Spleen (tissue), 7 donors: ENCODE data around the gene LRRTM4.

Experiments used
- POLR2A ChIP-seq, 3 donors: fragments of 450-650 bp; IDR thresholded peaks; one replicate each; pipeline ENCODE4 v1.5.1; 2017; ENCODE audit warnings: antibody characterized with exemption in 3 of 3, mild to moderate bottlenecking in 1 of 3
- TF ChIP-seq, protein P1 (sequence below), 11 experiments: fragments of 200-600 bp in 7 of 11; fragments of 450-650 bp in 4 of 11; sonication (generic) in 4 of 11; IDR thresholded peaks in 8 of 11; conservative IDR thresholded peaks in 3 of 11; 1 replicate in 7 of 11; 2 replicates in 4 of 11; pipeline versions ENCODE4 v1.4.0 to v1.8.0; 2016 to 2021; ENCODE audit warnings: antibody characterized with exemption in 11 of 11, inconsistent platforms in 4 of 11, mild to moderate bottlenecking in 1 of 11
- donor health status: DM: no; HTN: no; CAD: no; lungs with moderate emphysema.
- donor health status: DM: no; HTN: no; CAD: no.
- donor health status: DM: no; HTN: no; CAD: no.

DNA sequence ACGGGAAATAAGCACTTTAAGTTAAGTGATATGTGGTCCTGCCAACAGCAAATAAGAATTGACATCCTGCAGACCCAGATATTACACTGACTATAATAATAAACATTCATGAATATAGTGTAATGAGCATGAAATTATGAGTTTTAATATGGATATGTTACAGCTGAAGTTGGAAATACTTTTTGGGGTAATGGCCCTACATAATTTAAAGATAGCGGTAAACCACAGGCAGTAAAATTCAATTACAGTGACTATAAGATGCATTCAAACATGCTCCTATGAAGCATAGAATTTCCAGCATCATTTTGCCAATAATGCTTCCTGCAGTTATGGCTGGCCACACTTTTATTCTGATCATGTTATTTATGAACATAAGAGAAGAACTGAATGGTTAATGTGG lies 49.4 kb upstream of the LRRTM4 start:
- TF ChIP-seq, protein P1, sequence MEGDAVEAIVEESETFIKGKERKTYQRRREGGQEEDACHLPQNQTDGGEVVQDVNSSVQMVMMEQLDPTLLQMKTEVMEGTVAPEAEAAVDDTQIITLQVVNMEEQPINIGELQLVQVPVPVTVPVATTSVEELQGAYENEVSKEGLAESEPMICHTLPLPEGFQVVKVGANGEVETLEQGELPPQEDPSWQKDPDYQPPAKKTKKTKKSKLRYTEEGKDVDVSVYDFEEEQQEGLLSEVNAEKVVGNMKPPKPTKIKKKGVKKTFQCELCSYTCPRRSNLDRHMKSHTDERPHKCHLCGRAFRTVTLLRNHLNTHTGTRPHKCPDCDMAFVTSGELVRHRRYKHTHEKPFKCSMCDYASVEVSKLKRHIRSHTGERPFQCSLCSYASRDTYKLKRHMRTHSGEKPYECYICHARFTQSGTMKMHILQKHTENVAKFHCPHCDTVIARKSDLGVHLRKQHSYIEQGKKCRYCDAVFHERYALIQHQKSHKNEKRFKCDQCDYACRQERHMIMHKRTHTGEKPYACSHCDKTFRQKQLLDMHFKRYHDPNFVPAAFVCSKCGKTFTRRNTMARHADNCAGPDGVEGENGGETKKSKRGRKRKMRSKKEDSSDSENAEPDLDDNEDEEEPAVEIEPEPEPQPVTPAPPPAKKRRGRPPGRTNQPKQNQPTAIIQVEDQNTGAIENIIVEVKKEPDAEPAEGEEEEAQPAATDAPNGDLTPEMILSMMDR (IDR thresholded peaks at IDR 0.05 in 8 of 11, conservative IDR thresholded peaks at IDR 0.05 in 3 of 11): no peak
- no peak for TF ChIP-seq POLR2A (IDR thresholded peaks at IDR 0.05)
